GM19035 (cell line): Measurements from ENCODE around the gene CD9.

ENCODE experiments used
- ATAC-seq: cut with Tn5 transposase; IDR thresholded peaks from one replicate; pipeline ENCODE4 v1.9.1; 2021; ENCODE audit not compliant: unreplicated experiment

CD9 gene

GRCh38 chr12:6235906-6236640, 35.9 kb downstream of the CD9 start:
- no peak for ATAC-seq

- ATAC-seq, result no peak
Measured at GRCh38 chr12:6236641-6236940, 36.4 kb downstream of the CD9 start.

- no peak for ATAC-seq
Measured at GRCh38 chr12:6237830-6238229, 37.6 kb downstream of the CD9 start.

GRCh38 chr12:6238875-6239274, 38.7 kb downstream of the CD9 start:
- ATAC-seq, result no peak

- ATAC-seq, result no peak
Measured at GRCh38 chr12:6241495-6241894, 41.3 kb downstream of the CD9 start.

GRCh38 chr12:6249580-6249979, 49.4 kb downstream of the CD9 start:
- ATAC-seq, result no peak

- ATAC-seq, result no peak
Measured at GRCh38 chr12:6250343-6250742, 50.1 kb downstream of the CD9 start.

- ATAC-seq, result no peak
Measured at GRCh38 chr12:6253278-6253677, 53.1 kb downstream of the CD9 start.

GRCh38 chr12:6254491-6254890, 54.3 kb downstream of the CD9 start:
- ATAC-seq, result no peak

GRCh38 chr12:6257007-6257406, 56.8 kb downstream of the CD9 start:
- ATAC-seq, result no peak

- ATAC-seq, result no peak
Measured at GRCh38 chr12:6262211-6262610, 62.0 kb downstream of the CD9 start.

- no peak for ATAC-seq
Measured at GRCh38 chr12:6262623-6263022, 62.4 kb downstream of the CD9 start.

GRCh38 chr12:6263931-6264330, 63.7 kb downstream of the CD9 start:
- ATAC-seq, result no peak

- no peak for ATAC-seq
Measured at GRCh38 chr12:6264402-6265037, 64.3 kb downstream of the CD9 start.

- ATAC-seq, result no peak
Measured at GRCh38 chr12:6265038-6265405, 64.8 kb downstream of the CD9 start.

- ATAC-seq, result no peak
Measured at GRCh38 chr12:6266541-6266966, 66.4 kb downstream of the CD9 start.

- no peak for ATAC-seq
Measured at GRCh38 chr12:6266971-6267721, 66.9 kb downstream of the CD9 start.

- no peak for ATAC-seq
Measured at GRCh38 chr12:6268484-6269157, 68.4 kb downstream of the CD9 start.

- no peak for ATAC-seq
Measured at GRCh38 chr12:6269986-6270385, 69.8 kb downstream of the CD9 start.

GRCh38 chr12:6271281-6271680, 71.1 kb downstream of the CD9 start:
- no peak for ATAC-seq

GRCh38 chr12:6272300-6273204, 72.4 kb downstream of the CD9 start:
- no peak for ATAC-seq
